Activated naive CD8-positive, alpha-beta T cell treated with anti-CD3 and anti-CD28 coated beads, Interleukin-2, amount 10 ng/mL, durations not matched to agents 7 days and 5 days (primary cell): ENCODE results near the gene SPAM1. TPM values are rescaled to one million over a fixed set of nuclear protein-coding genes. Genes with fewer than 3 reads are reported as not detected.
"Not testable (repeated sequence)": the region's sequence is repeated elsewhere in the genome, so short reads cannot be mapped to it uniquely, and the experiment has no call there.

Experiments used
- ATAC-seq: fragments of 150-1000 bp; cut with Tn5 transposase; one replicate; pipeline ENCODE4 v1.10.0; 2021; ENCODE audit warnings: low read depth, moderate library complexity
- POLR2A ChIA-PET: fragments of 350-600 bp; sonication (Branson Sonifier 250); formaldehyde crosslinking; loops from one replicate; lab custom pipeline; 2021; ENCODE audit warnings: antibody characterized with exemption; lab: Charles Lee
- DNase-seq: peaks from one replicate; pipeline ENCODE4 v3.0.0; 2021
- H3K27ac Mint-ChIP-seq: one replicate; pipeline ENCODE4 v1.8.0; 2022; ENCODE audit warnings: mild to moderate bottlenecking, mixed read lengths
- H3K27me3 Mint-ChIP-seq: one replicate; pipeline ENCODE4 v1.8.0; 2022; ENCODE audit warnings: mild to moderate bottlenecking, moderate library complexity, mixed read lengths
- H3K36me3 Mint-ChIP-seq: one replicate; pipeline ENCODE4 v1.8.0; 2021; ENCODE audit warnings: mild to moderate bottlenecking, mixed read lengths
- H3K4me1 Mint-ChIP-seq: one replicate; pipeline ENCODE4 v1.8.0; 2021; ENCODE audit warnings: mixed read lengths
- H3K4me3 Mint-ChIP-seq: one replicate; pipeline ENCODE4 v1.8.0; 2022; ENCODE audit warnings: mild to moderate bottlenecking, moderate library complexity, mixed read lengths
- H3K9me3 Mint-ChIP-seq: one replicate; pipeline ENCODE4 v1.8.0; 2021; ENCODE audit warnings: mixed read lengths
- total RNA-seq, 2 experiments: library from RNA; stranded (reverse); gene quantifications; one replicate each; pipeline ENCODE4 v1.2.3, GENCODE V29; 2021

SPAM1 gene
- total RNA-seq, 2 experiments from 2014 or later: not detected

GRCh38 chr7:123974326-123974908 is 49.4 kb downstream of the SPAM1 start:
- H3K4me1 Mint-ChIP-seq: no peaks in the 10 kb centered on the region
- no peak overlapping the region for H3K27ac Mint-ChIP-seq
- DNase-seq (no peak), ATAC-seq (no peak)
- H3K27me3 Mint-ChIP-seq: no peaks in the 10 kb centered on the region
- no peaks in the 10 kb centered on the region for H3K9me3 Mint-ChIP-seq
- POLR2A ChIA-PET: no interaction called here
- H3K4me3 Mint-ChIP-seq: no peak overlapping the region
- no peaks in the 10 kb centered on the region for H3K36me3 Mint-ChIP-seq

GRCh38 chr7:123975084-123975483 is 50.0 kb downstream of the SPAM1 start:
- DNase-seq (no peak), ATAC-seq (no peak)
- H3K4me1 Mint-ChIP-seq: no peaks in the 10 kb centered on the region
- H3K27me3 Mint-ChIP-seq: no peaks in the 10 kb centered on the region
- no peak overlapping the region for H3K27ac Mint-ChIP-seq
- no peaks in the 10 kb centered on the region for H3K9me3 Mint-ChIP-seq
- H3K36me3 Mint-ChIP-seq: no peaks in the 10 kb centered on the region
- no peak overlapping the region for H3K4me3 Mint-ChIP-seq
- POLR2A ChIA-PET: no interaction called here

DNA sequence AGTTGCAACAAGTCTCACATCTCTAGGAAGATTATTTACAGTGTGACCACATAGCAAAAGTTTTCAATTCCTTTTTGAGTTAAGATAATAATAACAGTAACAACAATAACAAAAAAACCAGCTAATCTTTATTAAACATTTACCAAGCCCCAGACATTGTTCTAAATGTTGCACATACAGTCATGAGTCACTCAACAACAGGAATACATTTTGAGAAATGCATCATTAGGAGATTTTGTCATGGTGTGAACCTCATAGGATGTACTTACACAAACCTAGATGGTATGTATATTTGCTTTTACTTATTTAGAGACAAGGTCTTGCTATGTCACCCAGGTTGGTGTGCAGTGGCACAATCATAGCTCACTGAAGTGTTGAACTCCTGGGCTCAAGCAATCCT is 52.0 kb downstream of the SPAM1 start:
- no peak for ATAC-seq
- Mint-ChIP-seq H3K36me3 (no peaks in the 10 kb centered on the region), H3K9me3 (no peaks in the 10 kb centered on the region), H3K27me3 (no peaks in the 10 kb centered on the region), H3K4me3 (no peak overlapping the region), H3K4me1 (no peaks in the 10 kb centered on the region), H3K27ac (no peak overlapping the region)
- no peak for DNase-seq
- POLR2A ChIA-PET: no interaction called here

DNA sequence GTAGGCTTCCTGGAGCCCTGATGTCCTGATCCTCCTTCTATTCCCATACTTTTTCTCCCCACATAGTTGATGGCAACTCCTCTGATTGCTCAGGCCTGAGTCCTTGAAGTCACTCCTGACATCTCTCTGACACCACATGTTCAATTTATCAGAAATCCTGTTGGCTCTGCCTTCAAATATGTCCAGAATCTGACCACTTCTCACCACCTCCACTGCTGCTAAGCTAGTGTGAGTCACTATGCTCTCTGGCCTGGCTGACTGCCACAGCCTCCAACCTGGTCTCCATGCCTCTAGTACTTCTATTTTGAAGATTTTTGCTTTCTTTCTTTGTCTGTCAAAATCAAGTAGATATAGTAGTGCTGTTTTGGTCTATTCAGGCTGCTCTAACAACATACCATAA is 54.8 kb downstream of the SPAM1 start:
- no peak overlapping the region for H3K27ac Mint-ChIP-seq
- ATAC-seq (no peak), DNase-seq (no peak)
- no peak overlapping the region for H3K4me3 Mint-ChIP-seq
- H3K36me3 Mint-ChIP-seq: no peaks in the 10 kb centered on the region
- no peaks in the 10 kb centered on the region for H3K9me3 Mint-ChIP-seq
- H3K4me1 Mint-ChIP-seq: no peaks in the 10 kb centered on the region
- no peaks in the 10 kb centered on the region for H3K27me3 Mint-ChIP-seq
- POLR2A ChIA-PET: no interaction called here

- Mint-ChIP-seq H3K4me1 (no peaks in the 10 kb centered on the region), H3K4me3 (no peak overlapping the region), H3K27ac (no peak overlapping the region), H3K9me3 (no peaks in the 10 kb centered on the region), H3K36me3 (no peaks in the 10 kb centered on the region), H3K27me3 (no peaks in the 10 kb centered on the region)
- no peak for ATAC-seq
- POLR2A ChIA-PET: no interaction called here
- DNase-seq: no peak
Observed at GRCh38 chr7:123987445-123987844, 62.4 kb downstream of the SPAM1 start.

DNA sequence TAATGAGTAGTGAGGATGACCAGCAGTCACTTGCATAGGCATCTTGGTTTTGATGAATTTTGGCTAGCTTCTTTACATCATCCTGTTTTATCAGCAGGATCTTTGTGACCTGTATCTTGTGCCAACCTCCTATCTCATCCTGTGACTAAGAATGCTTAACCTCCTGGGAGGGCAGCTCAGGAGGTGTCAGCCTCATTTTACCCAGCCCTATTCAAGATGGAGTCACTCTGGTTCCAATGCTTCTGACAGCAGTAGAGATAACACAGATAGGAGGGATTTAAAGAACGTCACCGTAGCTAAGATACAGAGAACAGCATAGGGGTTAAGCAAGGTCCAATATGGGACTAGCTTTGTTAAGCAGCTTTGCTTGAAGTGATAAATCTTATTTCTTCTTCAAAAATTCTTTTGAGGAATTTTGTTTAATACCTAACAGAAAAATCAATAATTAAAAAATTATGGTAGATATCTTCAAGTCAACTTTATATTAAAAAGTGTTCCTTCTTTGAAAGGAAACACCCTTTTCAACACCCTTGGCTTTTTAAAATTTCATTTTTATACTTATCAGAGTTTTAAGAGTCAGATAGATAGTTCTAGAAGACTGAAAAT is 68.0 kb downstream of the SPAM1 start:
- no peaks in the 10 kb centered on the region for H3K4me1 Mint-ChIP-seq
- no peaks in the 10 kb centered on the region for H3K27me3 Mint-ChIP-seq
- no peak for ATAC-seq
- H3K9me3 Mint-ChIP-seq: no peaks in the 10 kb centered on the region
- POLR2A ChIA-PET: no interaction called here
- no peaks in the 10 kb centered on the region for H3K36me3 Mint-ChIP-seq
- H3K4me3 Mint-ChIP-seq: no peak overlapping the region
- no peak overlapping the region for H3K27ac Mint-ChIP-seq
- DNase-seq: no peak

DNA sequence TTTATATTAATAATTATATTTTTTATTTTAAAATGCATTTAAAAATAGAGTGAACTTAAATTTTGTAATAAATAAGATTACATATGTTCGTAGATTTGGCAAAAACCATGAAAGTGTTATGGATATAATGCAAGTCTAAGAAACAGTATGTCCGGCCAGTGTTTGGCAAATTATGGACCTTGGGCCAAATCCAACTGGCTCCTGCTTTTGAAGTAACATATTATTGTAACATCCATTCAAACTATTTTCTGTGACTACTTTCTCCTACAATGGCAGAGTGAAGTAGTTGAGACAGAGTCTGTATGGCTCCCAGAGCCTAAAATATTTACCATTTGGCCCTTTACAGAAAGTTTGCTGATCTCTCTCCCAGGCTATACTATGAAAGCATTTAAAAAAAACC is 69.0 kb downstream of the SPAM1 start:
- Mint-ChIP-seq H3K9me3 (no peaks in the 10 kb centered on the region), H3K27me3 (no peaks in the 10 kb centered on the region), H3K4me1 (no peaks in the 10 kb centered on the region), H3K27ac (no peak overlapping the region), H3K36me3 (no peaks in the 10 kb centered on the region), H3K4me3 (no peak overlapping the region)
- no peak for ATAC-seq
- POLR2A ChIA-PET: no interaction called here
- no peak for DNase-seq

GRCh38 chr7:123994449-123994848 is 69.4 kb downstream of the SPAM1 start:
- Mint-ChIP-seq H3K36me3 (no peaks in the 10 kb centered on the region), H3K4me1 (no peaks in the 10 kb centered on the region), H3K27me3 (no peaks in the 10 kb centered on the region), H3K27ac (no peak overlapping the region), H3K4me3 (no peak overlapping the region), H3K9me3 (no peaks in the 10 kb centered on the region)
- POLR2A ChIA-PET: no interaction called here
- DNase-seq (no peak), ATAC-seq (no peak)

GRCh38 chr7:123995617-123996326 is 70.7 kb downstream of the SPAM1 start:
- ATAC-seq (no peak), DNase-seq (no peak)
- Mint-ChIP-seq H3K9me3 (no peaks in the 10 kb centered on the region), H3K4me1 (no peaks in the 10 kb centered on the region), H3K36me3 (no peaks in the 10 kb centered on the region), H3K27ac (no peak overlapping the region), H3K27me3 (no peaks in the 10 kb centered on the region), H3K4me3 (no peak overlapping the region)
- POLR2A ChIA-PET: no interaction called here

DNA sequence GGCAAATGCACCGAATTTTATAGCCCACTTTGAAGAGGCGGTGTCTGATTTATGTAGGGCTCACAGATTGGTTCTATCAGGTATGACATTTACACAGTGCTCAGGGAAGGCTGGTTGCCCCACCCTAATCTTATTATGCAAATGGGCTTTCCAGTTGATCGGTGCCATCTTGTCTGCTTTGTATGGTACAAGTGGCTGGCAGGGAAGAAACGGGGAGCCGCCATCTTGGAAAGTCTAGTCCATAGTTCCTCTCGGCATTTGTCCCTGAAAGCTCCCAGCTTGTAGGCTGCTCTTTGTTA is 71.2 kb downstream of the SPAM1 start:
- Mint-ChIP-seq H3K27ac (no peak overlapping the region), H3K4me3 (no peak overlapping the region), H3K27me3 (no peaks in the 10 kb centered on the region), H3K4me1 (no peaks in the 10 kb centered on the region), H3K9me3 (no peaks in the 10 kb centered on the region), H3K36me3 (no peaks in the 10 kb centered on the region)
- DNase-seq (no peak), ATAC-seq (no peak)
- POLR2A ChIA-PET: no interaction called here

DNA sequence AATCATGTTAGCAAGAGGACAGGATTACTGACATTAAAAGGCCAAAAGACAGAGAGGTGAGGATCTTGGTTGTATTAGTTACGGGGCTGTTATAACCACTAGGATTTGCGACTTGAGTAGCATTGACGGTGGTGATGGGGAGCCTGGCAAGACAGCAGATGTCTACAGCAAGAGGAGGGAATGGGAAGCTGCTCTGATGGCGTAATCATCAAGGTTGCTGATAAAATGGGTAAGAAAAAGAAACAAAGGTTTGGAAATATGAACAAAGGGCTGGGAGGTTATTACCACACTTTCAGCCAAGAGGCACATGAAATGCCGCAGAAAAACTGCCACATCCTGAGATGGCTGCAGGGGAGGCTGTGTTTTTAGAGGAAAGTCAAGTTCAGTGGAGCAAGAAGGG is 73.9 kb downstream of the SPAM1 start:
- no peak for ATAC-seq
- Mint-ChIP-seq H3K9me3 (peaks cover 1% of the 10 kb centered on the region), H3K4me1 (no peaks in the 10 kb centered on the region), H3K27ac (no peak overlapping the region), H3K4me3 (no peak overlapping the region), H3K27me3 (no peaks in the 10 kb centered on the region), H3K36me3 (no peaks in the 10 kb centered on the region)
- DNase-seq: no peak
- POLR2A ChIA-PET: no interaction called here

DNA sequence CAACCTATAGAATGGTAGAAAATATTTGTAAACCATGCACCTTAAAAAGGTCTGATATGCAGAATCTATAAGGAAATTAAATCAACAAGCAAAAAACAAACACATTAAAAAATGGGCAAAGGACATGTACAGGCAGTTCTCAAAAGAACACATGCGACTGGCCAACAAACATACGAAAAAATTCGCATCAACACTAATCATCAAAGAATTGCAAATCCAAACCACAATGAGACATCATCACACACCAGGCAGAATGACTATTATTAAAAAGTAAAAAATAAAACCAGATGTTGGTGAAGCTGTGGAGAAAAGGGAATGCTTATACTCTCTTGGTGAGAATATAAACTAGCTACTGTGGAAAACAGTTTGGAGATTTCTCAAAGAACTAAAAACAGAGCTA is 74.7 kb downstream of the SPAM1 start:
- no peak overlapping the region for H3K27ac Mint-ChIP-seq
- H3K27me3 Mint-ChIP-seq: no peaks in the 10 kb centered on the region
- DNase-seq: no peak
- H3K4me1 Mint-ChIP-seq: no peaks in the 10 kb centered on the region
- no peak overlapping the region for H3K4me3 Mint-ChIP-seq
- ATAC-seq: no peak
- POLR2A ChIA-PET: no interaction called here
- H3K36me3 Mint-ChIP-seq: no peaks in the 10 kb centered on the region
- H3K9me3 Mint-ChIP-seq: peaks cover 1% of the 10 kb centered on the region

DNA sequence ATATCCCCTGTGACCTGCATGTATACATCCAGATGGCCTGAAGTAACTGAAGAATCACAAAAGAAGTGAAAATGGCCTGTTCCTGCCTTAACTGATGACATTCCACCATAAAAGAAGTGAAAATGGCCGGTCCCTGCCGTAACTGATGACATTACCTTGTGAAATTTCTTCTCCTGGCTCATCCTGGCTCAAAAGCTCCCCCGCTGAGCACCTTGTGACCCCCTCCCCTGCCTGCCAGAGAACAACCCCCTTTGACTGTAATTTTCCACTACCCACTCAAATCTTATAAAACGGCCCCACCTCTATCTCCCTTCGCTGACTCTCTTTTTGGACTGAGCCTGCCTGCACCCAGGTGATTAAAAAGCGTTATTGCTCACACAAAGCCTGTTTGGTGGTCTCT is 83.3 kb downstream of the SPAM1 start:
- not testable (repeated sequence) for ATAC-seq

DNA sequence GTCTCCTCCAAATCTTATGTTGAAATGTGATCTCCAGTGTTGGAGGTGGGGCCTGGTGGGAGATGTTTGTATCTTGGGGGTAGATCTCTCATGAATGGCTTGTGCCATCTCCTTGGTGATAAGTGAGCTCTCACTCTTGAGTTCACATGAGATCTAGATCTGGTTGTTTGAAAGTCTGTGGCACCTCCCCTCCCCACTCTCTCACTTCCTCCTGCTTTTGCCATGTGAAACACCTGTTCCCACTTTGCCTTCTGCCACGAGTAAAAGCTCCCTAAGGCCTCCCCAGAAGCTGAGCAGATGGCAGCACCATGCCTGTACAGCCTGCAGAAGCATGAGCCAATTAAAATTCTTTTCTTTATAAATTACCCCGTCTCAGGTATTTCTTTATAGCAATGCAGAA is 84.3 kb downstream of the SPAM1 start:
- ATAC-seq (no peak), DNase-seq (no peak)
- Mint-ChIP-seq H3K27me3 (no peaks in the 10 kb centered on the region), H3K36me3 (no peaks in the 10 kb centered on the region), H3K27ac (no peak overlapping the region), H3K4me1 (no peaks in the 10 kb centered on the region), H3K9me3 (no peaks in the 10 kb centered on the region), H3K4me3 (no peak overlapping the region)
- POLR2A ChIA-PET: no interaction called here

More for the DNA sequence above, 83.3 kb downstream of the SPAM1 start:
- H3K36me3 Mint-ChIP-seq, H3K27me3 Mint-ChIP-seq, H3K4me1 Mint-ChIP-seq, H3K4me3 Mint-ChIP-seq, H3K27ac Mint-ChIP-seq, DNase-seq, H3K9me3 Mint-ChIP-seq, POLR2A ChIA-PET: not testable (repeated sequence)
